Stimulated activated CD4-positive, alpha-beta T cell treated with anti-CD3 and anti-CD28 coated beads, Interleukin-15, amount 100 ng/mL, for 24 hours (primary cell): ENCODE results near the gene L1TD1.
"Not testable (repeated sequence)": the region's sequence is repeated elsewhere in the genome, so short reads cannot be mapped to it uniquely, and the experiment has no call there.

Source experiments
- DNase-seq: peaks from one replicate; pipeline ENCODE4 v3.0.0-alpha.2; 2020

Gene L1TD1

DNA sequence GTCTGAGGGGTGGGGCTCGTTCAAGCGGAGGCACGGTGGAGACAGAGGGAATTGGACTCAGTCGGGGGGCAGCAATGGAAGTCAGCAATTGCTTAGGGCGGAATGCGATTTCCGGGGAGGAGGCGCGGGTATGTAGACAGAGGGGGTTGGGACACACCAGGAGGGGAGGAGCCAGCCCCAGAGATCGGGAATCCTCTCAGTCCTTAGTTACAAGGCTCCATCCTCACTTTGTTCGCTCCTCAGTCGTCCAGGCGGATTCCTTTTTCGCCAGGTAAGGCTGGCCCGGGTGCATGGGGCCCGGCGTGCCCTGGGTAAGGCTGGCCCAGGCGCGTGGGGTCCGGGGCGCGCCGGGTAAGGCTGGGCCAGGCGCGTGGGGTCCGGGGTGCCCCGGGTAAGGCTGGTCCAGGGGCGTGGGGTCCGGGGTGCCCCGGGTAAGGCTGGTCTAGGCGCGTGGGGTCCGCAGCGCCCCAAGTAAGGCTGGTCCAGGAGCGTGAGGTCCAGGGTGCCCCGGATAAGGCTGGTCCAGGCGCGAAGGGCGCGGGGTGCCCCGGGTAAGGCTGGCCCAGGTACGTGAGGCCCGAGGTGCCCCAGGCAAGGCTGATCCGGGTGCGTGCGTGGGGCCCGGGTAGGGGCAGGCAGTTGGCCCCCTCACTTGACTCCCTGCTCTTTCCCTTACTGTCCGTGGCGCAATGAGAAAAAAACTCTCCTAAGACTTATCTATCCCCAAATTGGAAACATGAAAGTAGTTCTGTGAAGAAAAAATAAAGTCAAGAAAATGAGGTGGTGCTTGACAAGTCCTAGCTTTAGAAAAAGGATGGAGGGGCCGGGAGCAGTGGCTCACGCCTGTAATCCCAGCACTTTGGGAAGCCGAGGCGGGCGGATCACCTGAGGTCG lies at the start of gene L1TD1:
TSS of gene L1TD1 (plus strand) at position 199 of the 894 bp plus-strand sequence. CDS start 11,780 bp downstream, outside the sequence.
- peak; percentile 5 for DNase-seq

- DNase-seq: no peak
Measured at GRCh38 chr1:62159940-62160348, 34.7 kb upstream of the L1TD1 start.

GRCh38 chr1:62161711-62162110 lies 32.9 kb upstream of the L1TD1 start:
- DNase-seq: no peak

GRCh38 chr1:62170380-62170779 lies 24.3 kb upstream of the L1TD1 start:
- not testable (repeated sequence) for DNase-seq

GRCh38 chr1:62175568-62176179 lies 19.0 kb upstream of the L1TD1 start:
- DNase-seq: peak; percentile 42

DNA sequence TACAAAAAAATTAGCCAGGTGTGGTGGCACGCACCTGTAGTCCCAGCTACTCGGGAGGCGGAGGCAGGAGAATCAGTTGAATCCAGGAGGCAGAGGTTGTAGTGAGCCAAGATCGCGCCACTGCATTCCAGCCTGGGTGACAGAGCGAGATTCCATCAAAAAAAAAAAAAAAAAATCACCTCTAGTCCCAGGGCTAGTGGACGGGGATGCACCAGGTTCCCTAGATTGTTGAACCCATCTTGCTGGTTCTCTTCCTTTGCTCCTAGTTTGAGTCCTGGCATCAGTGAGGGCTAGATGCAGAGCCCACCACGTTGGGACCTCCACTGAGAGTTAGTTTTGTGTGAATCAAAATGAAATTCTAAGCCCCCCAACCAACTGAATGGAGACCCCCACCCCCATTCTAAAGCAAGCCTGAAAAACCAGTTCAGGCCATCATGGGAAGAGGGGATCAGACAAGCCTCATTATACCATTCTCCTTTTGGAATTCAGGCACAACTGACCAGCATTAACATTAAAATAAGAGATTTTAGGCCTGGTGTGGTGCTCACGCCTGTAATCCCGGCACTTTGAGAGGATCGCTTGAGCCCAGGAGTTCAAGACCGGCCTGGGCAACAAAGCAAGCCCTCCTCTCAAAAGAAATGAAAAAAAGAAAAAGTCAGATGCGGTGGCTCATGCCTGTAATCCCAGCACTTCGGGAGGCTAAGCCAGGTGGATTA lies 17.9 kb upstream of the L1TD1 start:
- DNase-seq: no peak

- no peak for DNase-seq
Measured at GRCh38 chr1:62177621-62178020, 17.0 kb upstream of the L1TD1 start.

GRCh38 chr1:62178372-62178771 lies 16.3 kb upstream of the L1TD1 start:
- DNase-seq: no peak

GRCh38 chr1:62180054-62180453 lies 14.6 kb upstream of the L1TD1 start:
- DNase-seq: not testable (repeated sequence)

DNA sequence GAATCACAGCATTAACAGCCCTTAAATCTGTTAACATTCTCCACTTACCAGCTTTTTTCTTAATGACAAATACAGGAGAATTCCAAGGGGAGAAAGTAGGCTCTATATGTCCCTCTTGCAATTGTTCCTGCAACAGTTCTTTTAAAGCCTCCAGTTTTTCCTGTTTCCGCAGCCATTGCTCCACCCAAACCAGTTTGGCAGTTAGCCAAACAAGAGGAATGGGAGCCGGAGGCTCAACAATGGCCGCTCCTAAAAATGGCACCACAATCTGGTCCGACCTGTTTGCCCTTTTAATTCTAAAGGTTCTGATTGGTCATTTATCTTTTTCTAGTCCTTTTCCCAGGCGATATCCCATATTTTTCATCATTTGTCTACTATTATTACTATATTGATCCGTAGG lies 14.0 kb upstream of the L1TD1 start:
- no peak for DNase-seq

GRCh38 chr1:62181532-62181931 lies 13.1 kb upstream of the L1TD1 start:
- DNase-seq: no peak

- DNase-seq: not testable (repeated sequence)
Measured at GRCh38 chr1:62182157-62182556, 12.5 kb upstream of the L1TD1 start.

DNA sequence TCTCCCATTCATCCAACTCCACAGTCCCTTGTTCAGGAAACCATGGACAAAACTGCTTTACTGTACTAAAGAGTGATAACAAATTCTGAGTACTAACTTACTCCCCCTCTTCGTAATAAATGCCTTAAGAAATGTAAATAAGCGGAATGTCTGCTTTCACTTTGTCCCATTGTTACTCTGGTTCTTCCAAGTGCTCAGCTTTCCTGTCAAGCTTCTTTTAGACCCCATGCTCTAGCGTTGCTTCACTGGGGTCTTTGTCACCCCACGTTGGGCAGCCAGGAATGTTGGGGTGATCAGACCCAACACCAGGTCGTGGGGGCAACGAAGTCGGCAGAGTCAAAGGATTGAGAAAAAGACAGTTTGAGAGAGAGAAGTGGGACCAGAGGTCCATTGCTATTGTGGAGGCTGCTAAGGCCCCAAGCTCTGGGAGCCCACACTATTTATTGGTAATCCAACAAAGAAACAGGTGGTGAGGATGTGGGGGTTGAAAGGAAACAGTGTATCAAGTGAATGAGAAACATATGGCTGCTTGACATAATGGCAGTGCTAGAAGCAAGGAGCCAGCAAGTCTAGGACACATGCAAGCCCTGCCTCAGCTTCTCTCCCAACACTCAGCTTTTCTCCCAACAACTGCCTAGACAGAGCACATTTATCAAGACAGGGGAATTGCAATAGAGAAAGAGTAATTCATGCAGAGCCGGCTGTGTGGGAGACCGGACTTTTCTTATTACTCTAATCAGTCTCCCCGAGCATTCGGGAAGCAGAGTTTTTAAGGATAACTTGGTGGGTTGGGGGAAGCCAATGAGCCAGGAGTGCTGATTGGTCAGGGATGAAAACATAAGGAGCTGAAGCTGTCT lies 11.3 kb upstream of the L1TD1 start:
- DNase-seq: not testable (repeated sequence)

- DNase-seq: no peak
Measured at GRCh38 chr1:62184336-62184735, 10.3 kb upstream of the L1TD1 start.

DNA sequence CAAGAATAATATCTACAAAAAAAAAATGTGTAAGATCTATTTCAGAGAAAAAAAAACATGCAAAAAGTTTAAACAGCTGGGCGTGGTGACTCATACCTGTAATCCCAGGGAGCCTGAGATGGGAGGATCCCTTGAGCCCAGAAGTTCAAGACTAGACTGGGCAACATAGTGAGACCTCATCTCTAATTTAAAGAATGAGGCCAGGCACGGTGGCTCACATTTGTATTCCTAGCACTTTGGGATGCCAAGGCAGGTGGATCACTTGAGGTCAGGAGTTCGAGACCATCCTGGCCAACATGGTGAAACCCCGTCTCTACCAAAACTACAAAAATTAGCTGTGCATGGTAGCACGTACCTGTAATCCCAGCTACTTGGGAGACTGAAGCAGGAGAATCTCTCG lies 9.4 kb upstream of the L1TD1 start:
- not testable (repeated sequence) for DNase-seq

GRCh38 chr1:62185677-62186076 lies 9.0 kb upstream of the L1TD1 start:
- DNase-seq: no peak

- no peak for DNase-seq
Measured at GRCh38 chr1:62187548-62187947, 7.1 kb upstream of the L1TD1 start.

GRCh38 chr1:62188111-62188510 lies 6.5 kb upstream of the L1TD1 start:
- DNase-seq: no peak

GRCh38 chr1:62196086-62196690 lies 1.5 kb downstream of the L1TD1 start:
- no peak for DNase-seq

DNA sequence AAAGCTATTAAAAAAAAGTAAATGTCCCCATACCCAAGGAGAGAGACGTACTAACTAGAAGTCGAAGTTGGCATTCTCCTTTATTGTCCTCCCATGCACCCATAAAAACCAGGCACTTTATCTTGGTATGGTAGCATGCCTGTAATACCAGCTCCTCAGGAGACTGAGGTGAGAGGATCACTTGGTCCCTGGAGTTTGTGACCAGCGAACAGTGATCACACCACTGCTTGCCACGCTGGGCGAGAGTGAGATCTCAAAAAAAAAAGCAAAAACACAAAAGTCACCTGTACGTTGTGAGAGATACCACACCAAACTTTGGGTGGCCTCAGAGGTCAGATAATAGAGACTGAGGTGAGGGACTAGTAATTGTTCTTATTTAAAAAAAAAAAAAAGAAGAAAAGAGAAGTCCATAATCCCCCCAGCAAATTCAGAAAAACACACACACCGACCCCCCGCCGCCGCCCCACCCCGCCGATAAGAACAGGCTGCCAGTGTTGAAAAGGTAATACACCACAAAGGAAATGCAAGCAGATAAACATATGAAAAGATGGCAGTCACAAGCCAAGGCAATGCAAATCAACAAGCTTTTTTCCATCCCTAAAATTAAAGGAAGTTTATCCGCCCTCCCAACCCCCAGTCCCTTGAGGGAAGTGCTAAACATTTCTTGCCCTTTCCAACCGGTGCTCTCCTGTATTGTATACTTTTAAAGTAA lies 3.6 kb downstream of the L1TD1 start:
- no peak for DNase-seq

DNA sequence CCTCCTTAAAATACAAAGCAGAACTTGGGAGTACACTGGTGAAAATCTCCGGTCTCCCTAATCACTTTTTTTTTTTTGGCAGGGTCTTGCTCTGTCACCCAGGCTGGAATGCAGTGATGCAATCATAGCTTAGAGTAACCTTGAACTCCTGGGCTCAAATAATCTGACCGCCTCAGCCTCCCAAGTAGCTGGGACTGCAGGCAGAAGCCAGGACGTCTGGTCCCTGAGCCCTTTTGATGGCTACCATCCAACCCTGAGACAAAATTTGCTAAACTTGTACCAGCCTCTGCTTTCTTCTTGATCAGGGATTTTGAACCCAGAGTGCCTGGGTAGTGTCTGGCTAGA lies 4.1 kb downstream of the L1TD1 start:
- DNase-seq: no peak

GRCh38 chr1:62207187-62207586 lies 12.5 kb downstream of the L1TD1 start:
- DNase-seq: no peak
